PC-9 (cell line): ENCODE data around the gene AP2B1. TPM values are rescaled to one million over a fixed set of nuclear protein-coding genes. Genes with fewer than 3 reads are reported as not detected.

Experiments
- BruUV-seq: library from RNA; stranded (reverse); fragments of 400-500 nt; replicated peaks from 2 replicates; lab custom pipeline; 2021; lab: Mats Ljungman, UMichigan
- CTCF ChIA-PET: fragments of 300-600 bp; sonication (Branson Sonifier 250); formaldehyde crosslinking; loops from one replicate; lab custom pipeline; 2022; ENCODE audit warnings: antibody characterized with exemption; lab: Charles Lee
- POLR2A ChIA-PET: fragments of 300-600 bp; sonication (Branson Sonifier 250); formaldehyde crosslinking; loops from one replicate; lab custom pipeline; 2022; ENCODE audit warnings: antibody characterized with exemption; ENCODE audit not compliant: unreplicated experiment; lab: Charles Lee
- DNase-seq, 2 experiments: peaks; one replicate each; pipeline versions ENCODE4 v3.0.0 to v3.0.0-alpha.2; 2015 to 2022; ENCODE audit warnings: mixed read lengths in 1 of 2
- H2AFZ ChIP-seq: fragments of 200-600 bp; sonication (generic); 2 replicates; pipeline ENCODE4 v1.8.1; 2017; ENCODE audit warnings: antibody characterized with exemption
- H3F3A ChIP-seq: fragments of 200-600 bp; sonication (generic); 2 replicates; pipeline ENCODE4 v1.8.1; 2017; ENCODE audit warnings: antibody characterized with exemption, mild to moderate bottlenecking, low read depth; ENCODE audit not compliant: insufficient read depth
- H3K27ac ChIP-seq: fragments of 200-600 bp; sonication (generic); 2 replicates; pipeline ENCODE4 v1.6.1; 2016; ENCODE audit warnings: mixed run types
- H3K27me3 ChIP-seq: fragments of 200-600 bp; sonication (generic); 2 replicates; pipeline ENCODE4 v1.6.1; 2016; ENCODE audit warnings: low read depth, mixed run types; ENCODE audit not compliant: insufficient read depth
- H3K36me3 ChIP-seq: fragments of 200-600 bp; sonication (generic); 2 replicates; pipeline ENCODE4 v1.6.1; 2016; ENCODE audit warnings: low read depth, mixed run types
- H3K4me1 ChIP-seq: fragments of 200-600 bp; sonication (generic); replicated peaks from 2 replicates; pipeline ENCODE4 v1.6.1; 2016; ENCODE audit warnings: mixed run types; ENCODE audit not compliant: insufficient read depth
- H3K4me2 ChIP-seq: fragments of 200-600 bp; sonication (generic); 2 replicates; pipeline ENCODE4 v1.6.1; 2017; ENCODE audit warnings: mixed run types
- H3K4me3 ChIP-seq: fragments of 200-600 bp; sonication (generic); 2 replicates; pipeline ENCODE4 v1.6.1; 2016; ENCODE audit warnings: mixed run types
- H3K79me2 ChIP-seq: fragments of 200-600 bp; sonication (generic); 2 replicates; pipeline ENCODE4 v1.6.1; 2017; ENCODE audit warnings: low read depth, mixed run types
- H3K9me2 ChIP-seq: fragments of 200-600 bp; sonication (generic); 2 replicates; pipeline ENCODE4 v1.8.1; 2017; ENCODE audit warnings: mild to moderate bottlenecking; ENCODE audit not compliant: insufficient read depth
- H3K9me3 ChIP-seq: fragments of 200-600 bp; sonication (generic); 2 replicates; pipeline ENCODE4 v1.8.1; 2016; ENCODE audit warnings: low read depth; ENCODE audit not compliant: insufficient read depth
- H4K20me1 ChIP-seq: fragments of 200-600 bp; sonication (generic); 2 replicates; pipeline ENCODE4 v1.8.1; 2017; ENCODE audit not compliant: insufficient read depth
- CTCF ChIP-seq: fragments of 200-600 bp; sonication (generic); conservative IDR thresholded peaks from 2 replicates; pipeline ENCODE4 v1.6.1; 2017; ENCODE audit warnings: mixed run types, antibody characterized with exemption, mild to moderate bottlenecking, moderate library complexity
- EZH2 ChIP-seq: fragments of 200-600 bp; sonication (generic); IDR thresholded peaks from 2 replicates; pipeline ENCODE4 v1.8.0; 2017; ENCODE audit warnings: antibody characterized with exemption, low read depth
- intact Hi-C: fragments of 100-400 bp; cut with micrococcal nuclease; formaldehyde crosslinking; loops from one replicate; pipeline ENCODE4 v1.10.0; 2022; ENCODE audit not compliant: unreplicated experiment
- total RNA-seq: library from RNA; stranded (reverse); gene quantifications from 2 replicates; pipeline ENCODE4 v1.2.3, GENCODE V29; 2021

AP2B1 gene
- total RNA-seq, 1 experiment from 2014 or later: 186 TPM

DNA sequence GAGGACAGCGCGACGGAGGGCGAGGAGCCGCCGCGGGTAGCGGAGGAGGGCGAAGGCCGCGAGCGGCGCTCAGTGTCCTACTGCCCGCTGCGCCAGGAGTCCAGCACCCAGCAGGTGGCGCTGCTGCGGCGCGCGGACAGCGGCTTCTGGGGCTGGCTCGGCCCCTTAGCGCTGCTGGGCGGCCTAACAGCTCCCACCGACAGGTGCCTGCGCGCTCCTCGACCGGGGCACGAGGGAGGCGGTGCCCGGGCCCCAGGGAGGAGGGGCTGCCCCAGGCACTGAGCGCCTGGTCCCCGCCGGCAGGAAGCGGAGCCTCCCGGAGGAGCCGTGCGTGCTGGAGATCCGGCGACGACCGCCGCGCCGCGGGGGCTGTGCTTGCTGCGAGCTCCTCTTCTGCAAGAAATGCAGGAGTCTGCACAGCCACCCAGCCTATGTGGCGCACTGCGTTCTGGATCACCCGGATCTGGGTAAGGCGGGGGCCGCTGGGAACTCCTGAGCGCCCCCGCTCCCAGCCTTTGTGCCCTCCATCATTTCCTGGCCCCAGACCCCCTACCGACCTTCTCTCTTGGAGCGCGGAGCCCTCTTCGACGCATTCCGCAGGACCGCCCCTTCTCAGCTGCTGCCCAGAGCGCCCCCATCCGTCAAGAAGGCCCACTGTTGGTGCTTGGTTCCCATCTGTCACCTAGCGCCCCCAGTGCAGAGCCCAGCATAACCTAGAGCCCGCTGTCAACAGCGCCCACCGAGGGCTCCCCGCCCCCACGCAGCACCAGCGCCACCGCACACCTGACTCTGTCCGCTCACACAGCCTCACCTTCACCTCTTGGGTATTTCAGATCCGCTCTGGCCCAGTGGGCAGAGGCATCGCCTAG is 177.2 kb downstream of the AP2B1 start:
- peaks cover 50% of the 10 kb centered on the region for H3K27me3 ChIP-seq
- DNase-seq: peak; percentile 73 to 92
- peak overlapping the region; percentile 43; the same call in 1 of the 2 replicates for H3K4me3 ChIP-seq
- H3K79me2 ChIP-seq: no peaks in the 10 kb centered on the region
- H2AFZ ChIP-seq: 0 out of 2 replicates have a peak overlapping the region, but pooled peaks have one; percentile 64
- 0 out of 2 replicates have a peak, but pooled peaks cover 3% of the 10 kb centered on the region for H3F3A ChIP-seq
- H3K27ac ChIP-seq: no peak overlapping the region
- ChIA-PET POLR2A (interaction anchor here (0.6 to 0.7 kb wide), 2 partner anchors 17 to 25 kb away, joined by 7 read pairs; no protein-coding TSS in a partner anchor), CTCF (interaction anchor here (0.6 to 1.9 kb wide), 8 partner anchors 23 to 211 kb away, joined by 3 to 19 read pairs (median 4); partner anchors contain the start of gene TAF15)
- no peaks in the 10 kb centered on the region for H3K9me2 ChIP-seq
- H3K36me3 ChIP-seq: no peaks in the 10 kb centered on the region
- TF ChIP-seq EZH2 (no peak), CTCF (peak; percentile 79)
- no peaks in the 10 kb centered on the region for H4K20me1 ChIP-seq
- H3K4me1 ChIP-seq: no peaks in the 10 kb centered on the region
- no peaks in the 10 kb centered on the region for H3K9me3 ChIP-seq
- BruUV-seq: no TSS peak
- H3K4me2 ChIP-seq: peak overlapping the region; percentile 80
- intact Hi-C loops: loop anchor here (1.0 kb wide), 1 partner anchor 45 kb away; the partner anchor contains the start of gene TAF15

DNA sequence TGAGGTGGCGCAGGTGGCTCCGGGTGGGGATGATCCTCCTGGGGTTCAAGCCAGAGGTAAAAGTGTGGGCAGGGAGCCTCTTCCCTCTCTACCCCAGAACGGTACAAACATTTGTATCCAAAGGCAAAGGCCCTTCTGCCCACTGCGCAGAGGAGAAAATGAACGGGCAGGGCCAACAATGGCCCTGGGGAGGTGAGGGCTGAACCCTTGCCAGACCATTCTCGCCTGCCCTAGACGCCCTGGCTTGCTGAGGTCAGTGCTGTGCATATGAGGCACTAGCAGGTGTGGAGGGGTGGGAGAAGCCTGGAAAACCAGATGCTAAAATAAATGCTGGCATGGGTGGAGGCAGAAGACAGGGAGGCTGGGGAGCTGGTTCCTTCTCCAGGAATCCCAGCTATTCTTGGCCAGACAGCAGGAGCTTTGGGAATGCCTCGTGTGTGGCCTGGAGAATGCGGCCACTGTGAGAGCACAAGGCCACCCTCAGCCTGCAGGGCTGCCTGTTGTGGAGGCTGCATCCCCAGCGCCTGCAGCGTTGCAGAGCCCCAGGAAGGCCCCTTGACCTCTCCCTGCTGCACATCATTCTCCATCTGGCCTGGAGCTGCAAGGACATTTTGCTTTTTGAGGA is 178.1 kb downstream of the AP2B1 start:
- ChIA-PET CTCF (no interaction called here), POLR2A (no interaction called here)
- H3K4me3 ChIP-seq: no peak overlapping the region
- H3K27ac ChIP-seq: no peak overlapping the region
- no peaks in the 10 kb centered on the region for H4K20me1 ChIP-seq
- H3K27me3 ChIP-seq: peaks cover 45% of the 10 kb centered on the region
- H3K9me2 ChIP-seq: no peaks in the 10 kb centered on the region
- H3K4me2 ChIP-seq: no peak overlapping the region
- H3K36me3 ChIP-seq: no peaks in the 10 kb centered on the region
- BruUV-seq: no TSS peak
- H3F3A ChIP-seq: 0 out of 2 replicates have a peak, but pooled peaks cover 3% of the 10 kb centered on the region
- no peaks in the 10 kb centered on the region for H3K9me3 ChIP-seq
- TF ChIP-seq CTCF (no peak), EZH2 (no peak)
- intact Hi-C loops: no loop called here
- no peak for DNase-seq
- H3K4me1 ChIP-seq: no peaks in the 10 kb centered on the region
- H2AFZ ChIP-seq: no peak overlapping the region
- H3K79me2 ChIP-seq: no peaks in the 10 kb centered on the region

DNA sequence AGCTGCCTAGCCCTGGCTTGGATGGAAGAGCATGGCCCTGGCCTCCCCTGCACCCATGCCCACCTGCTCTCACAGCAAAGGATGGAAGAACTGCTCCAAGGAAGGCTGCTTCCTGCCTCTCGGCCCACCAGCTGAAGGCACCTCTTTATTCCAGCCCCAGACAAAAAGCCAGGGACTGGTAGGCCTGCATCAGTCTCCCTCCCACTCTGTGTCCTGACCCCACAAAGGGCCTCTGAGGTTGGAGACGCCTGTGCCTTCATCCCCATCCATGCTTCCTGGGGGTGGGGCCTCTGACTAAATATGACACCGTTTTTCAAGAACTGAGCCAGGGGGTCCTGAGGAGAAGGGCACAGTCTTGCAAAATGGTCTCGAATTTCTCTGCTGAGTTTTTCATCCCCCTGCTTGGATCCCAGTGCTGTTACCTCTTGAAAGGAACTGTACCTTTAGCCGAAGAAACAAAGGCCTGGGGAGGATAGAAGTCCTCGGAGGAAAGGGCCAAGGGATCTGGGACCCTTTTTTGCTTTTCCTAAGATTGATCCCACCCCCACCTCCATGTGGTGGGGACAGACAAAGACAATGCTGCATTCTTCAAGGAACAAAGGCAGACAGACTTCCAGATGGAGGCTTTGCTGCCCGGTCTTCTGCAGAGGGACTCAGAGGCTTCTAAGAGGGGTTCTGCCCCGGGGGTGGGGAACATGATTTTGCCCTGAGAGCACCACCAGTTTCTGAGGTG is 178.8 kb downstream of the AP2B1 start:
- no peaks in the 10 kb centered on the region for H3K9me2 ChIP-seq
- no peak overlapping the region for H3K4me3 ChIP-seq
- DNase-seq: no peak
- TF ChIP-seq CTCF: no peak
- TF ChIP-seq EZH2: no peak
- H3K4me2 ChIP-seq: no peak overlapping the region
- intact Hi-C loops: no loop called here
- H2AFZ ChIP-seq: no peak overlapping the region
- POLR2A ChIA-PET: interaction anchor here (1.3 kb wide), 1 partner anchor 43 kb away, joined by 5 read pairs; the partner anchor contains the start of gene TAF15
- no peaks in the 10 kb centered on the region for H3K9me3 ChIP-seq
- no TSS peak for BruUV-seq
- no peaks in the 10 kb centered on the region for H3K36me3 ChIP-seq
- no peaks in the 10 kb centered on the region for H4K20me1 ChIP-seq
- H3K27ac ChIP-seq: no peak overlapping the region
- CTCF ChIA-PET: no interaction called here
- peaks cover 38% of the 10 kb centered on the region for H3K27me3 ChIP-seq
- H3F3A ChIP-seq: 0 out of 2 replicates have a peak, but pooled peaks cover 3% of the 10 kb centered on the region
- no peaks in the 10 kb centered on the region for H3K4me1 ChIP-seq
- H3K79me2 ChIP-seq: no peaks in the 10 kb centered on the region
